OCI-LY7 (cell line): Measurements from ENCODE around the gene APCDD1L. TPM values are rescaled to one million over a fixed set of nuclear protein-coding genes. Genes with fewer than 3 reads are reported as not detected.

Experiments used
- BruUV-seq: library from RNA; stranded (reverse); fragments of 400-500 nt; replicated peaks from 2 replicates; lab custom pipeline; 2021; lab: Mats Ljungman, UMichigan
- CTCF ChIA-PET: fragments of 300-600 bp; sonication (Branson Sonifier 250); formaldehyde crosslinking; loops from one replicate; lab custom pipeline; 2022; ENCODE audit warnings: antibody characterized with exemption; ENCODE audit not compliant: unreplicated experiment; lab: Charles Lee
- POLR2A ChIA-PET: fragments of 300-600 bp; sonication (Branson Sonifier 250); formaldehyde crosslinking; loops from one replicate; lab custom pipeline; 2022; ENCODE audit warnings: antibody characterized with exemption; lab: Charles Lee
- DNase-seq: peaks from one replicate; pipeline ENCODE4 v3.0.0-alpha.2; 2015; ENCODE audit warnings: low spot score
- H2AFZ ChIP-seq: fragments of 200-600 bp; sonication (generic), shearing (Covaris generic); 2 replicates; pipeline ENCODE4 v1.6.1; 2014; ENCODE audit warnings: mild to moderate bottlenecking, antibody characterized with exemption, low read length, moderate library complexity
- H3K27ac ChIP-seq: fragments of 200-600 bp; sonication (generic); 2 replicates; pipeline ENCODE4 v1.5.1; 2014; ENCODE audit warnings: mixed run types, low read depth, mild to moderate bottlenecking, moderate library complexity, low read length, inconsistent platforms; ENCODE audit not compliant: poor library complexity, severe bottlenecking
- H3K36me3 ChIP-seq: fragments of 200-600 bp; sonication (generic); 2 replicates; pipeline ENCODE4 v1.6.1; 2014; ENCODE audit warnings: mild to moderate bottlenecking, antibody characterized with exemption, low read length, moderate library complexity, mixed read lengths; ENCODE audit not compliant: insufficient read depth
- H3K4me1 ChIP-seq: fragments of 200-600 bp; sonication (generic); 2 replicates; pipeline ENCODE4 v1.5.1; 2014; ENCODE audit warnings: mild to moderate bottlenecking, low read length; ENCODE audit not compliant: insufficient read depth, poor library complexity, severe bottlenecking
- H3K4me2 ChIP-seq: fragments of 200-600 bp; sonication (generic); 2 replicates; pipeline ENCODE4 v1.6.1; 2014; ENCODE audit warnings: mild to moderate bottlenecking, low read length
- H3K4me3 ChIP-seq: fragments of 200-600 bp; sonication (generic); 2 replicates; pipeline ENCODE4 v1.5.1; 2014; ENCODE audit warnings: mild to moderate bottlenecking, low read depth, low read length; ENCODE audit not compliant: poor library complexity, severe bottlenecking
- H3K79me2 ChIP-seq: fragments of 200-600 bp; sonication (generic); 2 replicates; pipeline ENCODE4 v1.6.1; 2016; ENCODE audit warnings: low read depth, mild to moderate bottlenecking, low read length, moderate library complexity, mixed read lengths; ENCODE audit not compliant: insufficient read depth
- H3K9me2 ChIP-seq: fragments of 200-600 bp; sonication (generic); 2 replicates; pipeline ENCODE4 v1.6.1; 2016; ENCODE audit warnings: mild to moderate bottlenecking, low read length, mixed read lengths; ENCODE audit not compliant: insufficient read depth
- H3K9me3 ChIP-seq: fragments of 200-600 bp; sonication (generic); 2 replicates; pipeline ENCODE4 v1.6.1; 2014; ENCODE audit warnings: mild to moderate bottlenecking, mixed run types, low read length, mixed read lengths
- H4K20me1 ChIP-seq: fragments of 200-600 bp; sonication (generic); 2 replicates; pipeline ENCODE4 v1.6.1; 2014; ENCODE audit warnings: mild to moderate bottlenecking, antibody characterized with exemption, low read length, moderate library complexity, mixed read lengths; ENCODE audit not compliant: insufficient read depth
- CTCF ChIP-seq: fragments of 200-600 bp; sonication (generic); conservative IDR thresholded peaks from 2 replicates; pipeline ENCODE4 v1.5.1; 2014; ENCODE audit warnings: mild to moderate bottlenecking, antibody characterized with exemption, low read length, moderate library complexity, mixed read lengths
- EZH2phosphoT487 ChIP-seq: fragments of 200-600 bp; sonication (generic); IDR thresholded peaks from 2 replicates; pipeline ENCODE4 v1.6.1; 2018; ENCODE audit warnings: low read depth, borderline replicate concordance, mild to moderate bottlenecking, mixed run types, antibody characterized with exemption, low read length, moderate library complexity, mixed read lengths
- intact Hi-C: fragments of 100-400 bp; cut with micrococcal nuclease; formaldehyde crosslinking; loops from one replicate; pipeline ENCODE4 v1.10.0; 2022; ENCODE audit not compliant: unreplicated experiment
- total RNA-seq, 2 experiments: library from RNA; depleted of rRNA in 1 of 2; stranded (reverse); fragments of >200 nt in 1 of 2; shearing (Covaris generic) in 1 of 2; gene quantifications; 2 replicates each; pipeline ENCODE4 v1.2.3, GENCODE V29; 2014 to 2022

The APCDD1L gene
- total RNA-seq, 2 experiments from 2014 or later: not detected

GRCh38 chr20:58424218-58424969, 90.8 kb downstream of the APCDD1L start:
- Histone ChIP-seq H3K4me1 (no peaks in the 10 kb centered on the region), H4K20me1 (no peaks in the 10 kb centered on the region; the same call in 1 of the 2 replicates), H3K36me3 (peaks cover 96% of the 10 kb centered on the region), H3K79me2 (peaks cover 49% of the 10 kb centered on the region), H3K27ac (no peak overlapping the region), H3K4me2 (no peak overlapping the region), H3K9me3 (peaks cover 8% of the 10 kb centered on the region), H2AFZ (no peak overlapping the region), H3K9me2 (no peaks in the 10 kb centered on the region), H3K4me3 (no peak overlapping the region)
- intact Hi-C loops: no loop called here
- CTCF ChIA-PET: no interaction called here
- POLR2A ChIA-PET: no interaction called here
- BruUV-seq: no TSS peak
- DNase-seq: no peak
- TF ChIP-seq CTCF (no peak), EZH2phosphoT487 (no peak)

GRCh38 chr20:58421497-58421850, 93.7 kb downstream of the APCDD1L start:
- BruUV-seq: no TSS peak

More at GRCh38 chr20:58421497-58421850, 93.7 kb downstream of the APCDD1L start:
- TF ChIP-seq EZH2phosphoT487 (no peak), CTCF (no peak)
- CTCF ChIA-PET: interaction anchor here (0.6 kb wide), 2 partner anchors 68 to 109 kb away, joined by 6 to 7 read pairs; no protein-coding TSS in a partner anchor
- intact Hi-C loops: no loop called here
- Histone ChIP-seq H3K4me3 (no peak overlapping the region), H2AFZ (no peak overlapping the region), H3K9me3 (peaks cover 4% of the 10 kb centered on the region), H3K27ac (no peak overlapping the region), H4K20me1 (no peaks in the 10 kb centered on the region), H3K36me3 (peaks cover 94% of the 10 kb centered on the region), H3K79me2 (peaks cover 49% of the 10 kb centered on the region), H3K4me2 (no peak overlapping the region), H3K9me2 (no peaks in the 10 kb centered on the region), H3K4me1 (no peaks in the 10 kb centered on the region)
- POLR2A ChIA-PET: interaction anchor here (0.7 kb wide), 1 partner anchor 15 kb away, joined by 3 read pairs; no protein-coding TSS in a partner anchor
- no peak for DNase-seq
